ENCODE measurements around the gene STK11. TPM values are rescaled to one million over a fixed set of nuclear protein-coding genes. Genes with fewer than 3 reads are reported as not detected.
A peak's percentile ranks its signal among the peaks of the same experiment; 100 is the strongest.

The STK11 gene
- total and polyA plus RNA-seq, 2 of the 4 experiments (the other 2 are of a cell fraction) = 39.3 to 42.8 TPM

DNA sequence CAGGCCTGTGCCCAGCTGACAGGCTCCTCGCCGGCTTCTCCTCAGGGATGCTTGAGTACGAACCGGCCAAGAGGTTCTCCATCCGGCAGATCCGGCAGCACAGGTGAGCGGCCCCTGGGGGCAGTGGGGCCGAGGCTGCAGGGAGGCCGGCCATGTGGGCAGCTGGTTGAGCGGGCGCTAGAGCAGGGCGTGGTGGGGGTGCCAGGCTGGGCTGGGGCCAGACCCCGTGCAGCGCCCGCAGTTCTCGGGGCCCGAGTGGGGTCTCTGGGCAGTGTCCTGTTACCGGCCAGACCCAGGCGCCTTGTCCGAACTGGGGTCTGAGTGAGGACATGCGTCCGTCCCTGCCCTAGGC, 16.3 kb downstream of the STK11 start:
- dilution Hi-C loops (cut with HindIII; ENCODE audit: low sequenced_read_pairs, unreplicated experiment) (no loop called here), in situ Hi-C loops (cut with MboI; ENCODE audit: low sequenced_read_pairs) (no loop called here), intact Hi-C loops (cut with micrococcal nuclease) (loop anchor here (2.0 kb wide), 1 partner anchor 45 kb away; no protein-coding TSS in a partner anchor)
- no peak overlapping the region for H2BK20ac ChIP-seq (ENCODE audit: low read depth, low read length)
- H3K4me3 ChIP-seq (ENCODE audit: insufficient read depth, low read depth, low read length) = no peak overlapping the region
- DNase-seq = no peak
- no peak overlapping the region for H3K4me2 ChIP-seq (ENCODE audit: low read depth, low read length)
- no peak overlapping the region for H4K91ac ChIP-seq (ENCODE audit: insufficient read depth, low read depth, low read length)
- no peak overlapping the region for H2AFZ ChIP-seq (replicated peaks; ENCODE audit: low read length, poor library complexity)
- ChIA-PET CTCF (no interaction called here), POLR2A (ENCODE audit: unreplicated experiment) (no interaction called here)
- H3K9me3 ChIP-seq (ENCODE audit: control insufficient read depth, insufficient read depth, low read length) = no peaks in the 10 kb centered on the region
- H3K4ac ChIP-seq (ENCODE audit: low read depth, low read length) = no peak overlapping the region
- no peaks in the 10 kb centered on the region for H3K27me3 ChIP-seq (ENCODE audit: control insufficient read depth, insufficient read depth, low read length)
- no peaks in the 10 kb centered on the region for H3K9me1 ChIP-seq (ENCODE audit: insufficient read depth, low read length)
- H4K5ac ChIP-seq (ENCODE audit: low read depth, low read length) = no peak overlapping the region
- 100% methylated on average over 13 of the region's 22 CpGs; no CpG with 5 or more reads in 1 of the 2 experiments for WGBS, 2 experiments (ENCODE audit: extremely low coverage in 2 of 2, insufficient read length in 1 of 2)
- no peak overlapping the region for H3K9ac ChIP-seq (ENCODE audit: low read depth, low read length)
- no TSS peak for BruUV-seq (replicated peaks)
- no peak overlapping the region for H3K18ac ChIP-seq (ENCODE audit: low read depth, low read length)
- H2AK5ac ChIP-seq (ENCODE audit: low read depth, low read length) = no peak overlapping the region
- no peak for ATAC-seq (ENCODE audit: low read depth)
- no peaks in the 10 kb centered on the region for H3K4me1 ChIP-seq (ENCODE audit: control insufficient read depth, insufficient read depth, low read length)
- no peak overlapping the region for H3K27ac ChIP-seq (ENCODE audit: insufficient read depth, low read length)
- H2BK120ac ChIP-seq (ENCODE audit: low read depth, low read length) = no peak overlapping the region
- H4K8ac ChIP-seq (ENCODE audit: low read depth in 2 of 2, low read length in 2 of 2) = no peak overlapping the region
- peak overlapping the region; percentile 37 for H2AK9ac ChIP-seq (replicated peaks; ENCODE audit: low read depth, low read length, poor library complexity)
- H3K56ac ChIP-seq (ENCODE audit: extremely low read depth, insufficient read depth, low read length) = no peak overlapping the region
- H3K36me3 ChIP-seq (ENCODE audit: control insufficient read depth, insufficient read depth, low read length) = peaks cover 44% of the 10 kb centered on the region
- no peak overlapping the region for H3K14ac ChIP-seq (replicated peaks; ENCODE audit: low read depth, low read length)
- H4K20me1 ChIP-seq (ENCODE audit: insufficient read depth, low read length) = peaks cover 36% of the 10 kb centered on the region
- H2BK15ac ChIP-seq (ENCODE audit: low read depth, low read length) = no peak overlapping the region
- no peak overlapping the region for H3K23ac ChIP-seq (ENCODE audit: low read depth, low read length)
- H3K79me1 ChIP-seq (ENCODE audit: low read depth in 1 of 2, low read length in 2 of 2) = peaks cover 12 to 51% of the 10 kb centered on the region in 2 experiments; a peak in 3 of 4 replicates
- no peak for TF ChIP-seq FOS (IDR thresholded peaks at IDR 0.05; ENCODE audit: low read depth, low read length)
- no peak for TF ChIP-seq RAD21 (IDR thresholded peaks at IDR 0.05; ENCODE audit: low read length)
- TF ChIP-seq SMC3 (IDR thresholded peaks at IDR 0.05; ENCODE audit: low read depth, low read length) = no peak
- no peak for TF ChIP-seq POLR2A (IDR thresholded peaks at IDR 0.05; ENCODE audit: low read depth, low read length)
- TF ChIP-seq MAFK (IDR thresholded peaks at IDR 0.05; ENCODE audit: low read depth, low read length) = no peak
- H2BK5ac ChIP-seq (ENCODE audit: low read depth, low read length, poor library complexity, severe bottlenecking) = no peak overlapping the region

Data from IMR-90 (cell line).